ENCODE data around the gene OR7A17.

Gene OR7A17

GRCh38 chr19:14886032-14886431 lies at the start of gene OR7A17:
Gene OR7A17 (minus strand): TSS chr19:14886132. CDS start chr19:14881355, 4,777 bp downstream.
- in situ Hi-C loops (cut with MboI; ENCODE audit: low pct_unique_long_range_greater_than_20kb, low sequenced_read_pairs), result no loop called here
- no peak for DNase-seq

GRCh38 chr19:14933506-14933905 lies 47.6 kb upstream of the OR7A17 start:
- in situ Hi-C loops (cut with MboI; ENCODE audit: low pct_unique_long_range_greater_than_20kb, low sequenced_read_pairs), result no loop called here

GRCh38 chr19:14916848-14917247 lies 30.9 kb upstream of the OR7A17 start:
- no peak for DNase-seq

More at GRCh38 chr19:14933506-14933905, 47.6 kb upstream of the OR7A17 start:
- DNase-seq, result no peak

GRCh38 chr19:14915116-14915515 lies 29.2 kb upstream of the OR7A17 start:
- no peak for DNase-seq
- in situ Hi-C loops (cut with MboI; ENCODE audit: low pct_unique_long_range_greater_than_20kb, low sequenced_read_pairs), result no loop called here

More at GRCh38 chr19:14916848-14917247, 30.9 kb upstream of the OR7A17 start:
- in situ Hi-C loops (cut with MboI; ENCODE audit: low pct_unique_long_range_greater_than_20kb, low sequenced_read_pairs), result no loop called here

GRCh38 chr19:14906711-14907110 lies 20.8 kb upstream of the OR7A17 start:
- in situ Hi-C loops (cut with MboI; ENCODE audit: low pct_unique_long_range_greater_than_20kb, low sequenced_read_pairs), result no loop called here
- DNase-seq, result no peak

- in situ Hi-C loops (cut with MboI; ENCODE audit: low pct_unique_long_range_greater_than_20kb, low sequenced_read_pairs), result no loop called here
- DNase-seq, result no peak
Observed at GRCh38 chr19:14901675-14902260, 15.8 kb upstream of the OR7A17 start.

GRCh38 chr19:14890643-14891379 lies 4.9 kb upstream of the OR7A17 start:
- DNase-seq, result peak; percentile 12
- in situ Hi-C loops (cut with MboI; ENCODE audit: low pct_unique_long_range_greater_than_20kb, low sequenced_read_pairs), result no loop called here

- in situ Hi-C loops (cut with MboI; ENCODE audit: low pct_unique_long_range_greater_than_20kb, low sequenced_read_pairs), result no loop called here
- no peak for DNase-seq
Observed at GRCh38 chr19:14889994-14890642, 4.2 kb upstream of the OR7A17 start.

- in situ Hi-C loops (cut with MboI; ENCODE audit: low pct_unique_long_range_greater_than_20kb, low sequenced_read_pairs), result no loop called here
- DNase-seq, result peak; percentile 49
Observed at GRCh38 chr19:14871619-14872230, 14.2 kb downstream of the OR7A17 start.

GRCh38 chr19:14868497-14868896 lies 17.4 kb downstream of the OR7A17 start:
- in situ Hi-C loops (cut with MboI; ENCODE audit: low pct_unique_long_range_greater_than_20kb, low sequenced_read_pairs), result no loop called here
- no peak for DNase-seq

- in situ Hi-C loops (cut with MboI; ENCODE audit: low pct_unique_long_range_greater_than_20kb, low sequenced_read_pairs), result no loop called here
- no peak for DNase-seq
Observed at GRCh38 chr19:14848822-14849221, 37.1 kb downstream of the OR7A17 start, which contains the start of gene OR7A10. Gene OR7A10 (minus strand): TSS chr19:14848922. CDS start chr19:14841877, 7,045 bp downstream.

GRCh38 chr19:14843578-14843977 lies 42.4 kb downstream of the OR7A17 start:
- in situ Hi-C loops (cut with MboI; ENCODE audit: low pct_unique_long_range_greater_than_20kb, low sequenced_read_pairs), result no loop called here
- no peak for DNase-seq

GRCh38 chr19:14843169-14843568 lies 42.8 kb downstream of the OR7A17 start:
- no peak for DNase-seq
- in situ Hi-C loops (cut with MboI; ENCODE audit: low pct_unique_long_range_greater_than_20kb, low sequenced_read_pairs), result no loop called here

GRCh38 chr19:14840206-14840605 lies 45.7 kb downstream of the OR7A17 start:
- DNase-seq, result no peak
- in situ Hi-C loops (cut with MboI; ENCODE audit: low pct_unique_long_range_greater_than_20kb, low sequenced_read_pairs), result no loop called here

- DNase-seq, result no peak
- in situ Hi-C loops (cut with MboI; ENCODE audit: low pct_unique_long_range_greater_than_20kb, low sequenced_read_pairs), result no loop called here
Observed at GRCh38 chr19:14837391-14837790, 48.5 kb downstream of the OR7A17 start.

- DNase-seq, result no peak
- in situ Hi-C loops (cut with MboI; ENCODE audit: low pct_unique_long_range_greater_than_20kb, low sequenced_read_pairs), result no loop called here
Observed at GRCh38 chr19:14835011-14835410, 50.9 kb downstream of the OR7A17 start, which contains the start of the genes OR7A5 and OR7C1. Gene OR7A5 (minus strand): TSS chr19:14835185. CDS start chr19:14828241, 6,944 bp downstream. Gene OR7C1 (minus strand): TSS chr19:14835185. CDS start chr19:14800136, 35,049 bp downstream.

- DNase-seq, result no peak
- in situ Hi-C loops (cut with MboI; ENCODE audit: low pct_unique_long_range_greater_than_20kb, low sequenced_read_pairs), result no loop called here
Observed at GRCh38 chr19:14830702-14831101, 55.2 kb downstream of the OR7A17 start.

Measured in KBM-7 (cell line).